HepG2 (cell line): ENCODE data around the gene GNG7. TPM values are rescaled to one million over a fixed set of nuclear protein-coding genes. Genes with fewer than 3 reads are reported as not detected.

Experiments used
- ATAC-seq: fragments of 200-7000 bp; cut with Tn5 transposase; 3 replicates; pipeline ENCODE4 v1.9.1; 2020; ENCODE audit warnings: mild to moderate bottlenecking, moderate library complexity
- BruUV-seq: library from RNA; stranded (reverse); fragments of 400-500 nt; replicated peaks from 2 replicates; lab custom pipeline; 2021; lab: Mats Ljungman, UMichigan
- CTCF ChIA-PET: fragments of 300-600 bp; formaldehyde crosslinking; extraction: SDS; loops from one replicate; lab custom pipeline; 2021; ENCODE audit warnings: low total read pairs, inconsistent platforms, low intra/inter-chr PET ratio; lab: Yijun Ruan, JAX
- POLR2A ChIA-PET: fragments of 350-600 bp; sonication (Branson Sonifier 250); formaldehyde crosslinking; loops from one replicate; lab custom pipeline; 2020; ENCODE audit warnings: antibody characterized with exemption, inconsistent platforms; lab: Yijun Ruan, JAX
- DNase-seq: peaks from one replicate; pipeline ENCODE4 v3.0.0-alpha.2; 2015; ENCODE audit warnings: low spot score
- FAIRE-seq: peaks from 3 replicates; lab custom pipeline; 2011; peaks lifted over from hg19 to GRCh38; lab: Jason Lieb, UNC
- H2AFZ ChIP-seq: one replicate; pipeline ENCODE4 v1.6.1; 2011; ENCODE audit warnings: low read length, inconsistent platforms
- H3K27ac ChIP-seq: fragments of 300-600 bp; 3 replicates; pipeline ENCODE4 v1.8.0; 2011; ENCODE audit warnings: mixed run types, mild to moderate bottlenecking, mixed read lengths, low read length, inconsistent platforms; ENCODE audit not compliant: insufficient read depth; ENCODE audit errors: extremely low read length
- H3K27me3 ChIP-seq, 2 experiments: fragments of 200-600 bp in 1 of 2; 2 replicates in 1 of 2; 3 replicates in 1 of 2; pipeline versions ENCODE4 v1.6.0 to v1.8.0; 2011; ENCODE audit warnings: low read length in 2 of 2, mild to moderate bottlenecking in 2 of 2, moderate library complexity in 2 of 2, inconsistent platforms in 1 of 2; ENCODE audit not compliant: insufficient read depth in 2 of 2, control insufficient read depth in 1 of 2
- H3K36me3 ChIP-seq, 2 experiments: fragments of 200-600 bp in 1 of 2; replicated peaks in 1 of 2; 2 replicates in 1 of 2; 3 replicates in 1 of 2; pipeline versions ENCODE4 v1.5.1 to v1.8.0; 2011; ENCODE audit warnings: low read length in 2 of 2, inconsistent platforms in 1 of 2; ENCODE audit not compliant: insufficient read depth in 2 of 2, control insufficient read depth in 1 of 2
- H3K4me1 ChIP-seq: 2 replicates; pipeline ENCODE4 v1.5.1; 2012; ENCODE audit warnings: low read length, inconsistent platforms; ENCODE audit not compliant: insufficient read depth
- H3K4me2 ChIP-seq: 2 replicates; pipeline ENCODE4 v1.6.0; 2011; ENCODE audit warnings: low read depth, low read length, inconsistent platforms
- H3K4me3 ChIP-seq, 3 experiments: fragments of 200-600 bp in 1 of 3; sonication (generic), shearing (Covaris generic) in 1 of 3; replicated peaks in 1 of 3; 2 replicates each; pipeline ENCODE4 v1.5.1; 2011 to 2016; ENCODE audit warnings: low read length in 3 of 3, inconsistent platforms in 2 of 3, low read depth in 2 of 3, mild to moderate bottlenecking in 2 of 3, control low read depth in 1 of 3, mixed read lengths in 1 of 3; ENCODE audit not compliant: insufficient read depth in 1 of 3
- H3K79me2 ChIP-seq: one replicate; pipeline ENCODE4 v1.6.1; 2011; ENCODE audit warnings: low read length, inconsistent platforms; ENCODE audit not compliant: insufficient read depth
- H3K9ac ChIP-seq: 2 replicates; pipeline ENCODE4 v1.6.0; 2011; ENCODE audit warnings: mild to moderate bottlenecking, low read depth, low read length, inconsistent platforms; ENCODE audit not compliant: insufficient read depth
- H3K9me3 ChIP-seq: 2 replicates; pipeline ENCODE4 v1.5.1; 2012; ENCODE audit warnings: mild to moderate bottlenecking, low read length
- H4K20me1 ChIP-seq: 2 replicates; pipeline ENCODE4 v1.6.0; 2011; ENCODE audit warnings: inconsistent platforms, mild to moderate bottlenecking, low read length, moderate library complexity; ENCODE audit not compliant: insufficient read depth
- HDAC1 ChIP-seq: sonication (generic); formaldehyde crosslinking; IDR thresholded peaks from 2 replicates; pipeline ENCODE4 v1.5.1; 2020; ENCODE audit warnings: mild to moderate bottlenecking, missing genetic modification reagents
- HMGA1 ChIP-seq: sonication (generic); formaldehyde crosslinking; conservative IDR thresholded peaks from 2 replicates; pipeline ENCODE4 v1.4.0; 2020; ENCODE audit warnings: missing genetic modification reagents
- JARID2 ChIP-seq: sonication (generic); formaldehyde crosslinking; IDR thresholded peaks from 2 replicates; pipeline ENCODE4 v1.8.1; 2023; ENCODE audit warnings: missing genetic modification reagents, inconsistent platforms; ENCODE audit not compliant: insufficient replicate concordance
- KLF12 ChIP-seq: sonication (generic); formaldehyde crosslinking; IDR thresholded peaks from 2 replicates; pipeline ENCODE4 v1.4.0; 2020; ENCODE audit warnings: missing genetic modification reagents, borderline replicate concordance
- NR1H2 ChIP-seq: sonication (generic); formaldehyde crosslinking; IDR thresholded peaks from 2 replicates; pipeline ENCODE4 v1.8.1; 2022; ENCODE audit warnings: low read depth, missing genetic modification reagents, borderline replicate concordance
- PCBP2 ChIP-seq: fragments of 200-400 bp; formaldehyde crosslinking; optimal IDR thresholded peaks from 2 replicates; pipeline ENCODE3; 2018; ENCODE audit warnings: low read length, low read depth; ENCODE audit not compliant: poor library complexity, severe bottlenecking
- ZNF777 ChIP-seq: sonication (generic); formaldehyde crosslinking; IDR thresholded peaks from 2 replicates; pipeline ENCODE4 v1.4.0; 2020; ENCODE audit warnings: missing genetic modification reagents
- WGBS: methylation state at CpG from one replicate; pipeline ENCODE4 v1.1.6; 2017; ENCODE audit warnings: low lambda C conversion rate; 5-methylcytosine and 5-hydroxymethylcytosine counted together
- in situ Hi-C: cut with HindIII; loops from 2 replicates; pipeline ENCODE4 v1.10.0; 2017; ENCODE audit warnings: low pct_unique_long_range_greater_than_20kb; ENCODE audit not compliant: extremely low pct_ligation_motif_present
- intact Hi-C: fragments of 100-400 bp; cut with micrococcal nuclease; formaldehyde crosslinking; loops from one replicate; pipeline ENCODE4 v1.10.0; 2022; ENCODE audit not compliant: unreplicated experiment
- polyA plus RNA-seq, 8 experiments: library from polyadenylated mRNA; depleted of rRNA in 3 of 8; stranded (reverse) in 7 of 8; unstranded in 1 of 8; fragments of >200 nt; fragmentation: Illumina TruSeq in 4 of 8; extraction: Trizol in 4 of 8; gene quantifications; 2 replicates each; pipeline versions ENCODE4 v1.2.1 to v1.2.3, GENCODE V29; 2011 to 2016; ENCODE audit warnings: low read depth in 4 of 8, missing spikeins in 1 of 8, mixed read lengths in 1 of 8; ENCODE audit not compliant: insufficient read depth in 1 of 8
- total RNA-seq, 5 experiments: library from RNA; depleted of rRNA; stranded (reverse); fragments of >200 nt; fragmentation: Illumina TruSeq; extraction: Trizol; gene quantifications; 2 replicates each; pipeline ENCODE4 v1.2.3, GENCODE V29; 2016; ENCODE audit warnings: low read depth in 1 of 5
- TF ChIP-seq, protein P1 (sequence below): sonication (generic); formaldehyde crosslinking; IDR thresholded peaks from one replicate; pipeline ENCODE4 v1.5.1; 2020; ENCODE audit warnings: mild to moderate bottlenecking, missing genetic modification reagents; ENCODE audit errors: not compliant biosample characterization
- TF ChIP-seq, protein P2 (sequence below): sonication (generic); formaldehyde crosslinking; IDR thresholded peaks from 2 replicates; pipeline ENCODE4; 2020; ENCODE audit warnings: missing genetic modification reagents, mild to moderate bottlenecking, borderline replicate concordance
- TF ChIP-seq, protein P3 (sequence below): sonication (generic); formaldehyde crosslinking; conservative IDR thresholded peaks from 2 replicates; pipeline ENCODE4 v1.8.1; 2023; ENCODE audit warnings: missing genetic modification reagents

The GNG7 gene
- total and polyA plus RNA-seq, 2 of the 13 experiments (the other 11 are each of a cell fraction or from before 2014, with no cell fraction given), result 1.4 to 3.3 TPM

DNA sequence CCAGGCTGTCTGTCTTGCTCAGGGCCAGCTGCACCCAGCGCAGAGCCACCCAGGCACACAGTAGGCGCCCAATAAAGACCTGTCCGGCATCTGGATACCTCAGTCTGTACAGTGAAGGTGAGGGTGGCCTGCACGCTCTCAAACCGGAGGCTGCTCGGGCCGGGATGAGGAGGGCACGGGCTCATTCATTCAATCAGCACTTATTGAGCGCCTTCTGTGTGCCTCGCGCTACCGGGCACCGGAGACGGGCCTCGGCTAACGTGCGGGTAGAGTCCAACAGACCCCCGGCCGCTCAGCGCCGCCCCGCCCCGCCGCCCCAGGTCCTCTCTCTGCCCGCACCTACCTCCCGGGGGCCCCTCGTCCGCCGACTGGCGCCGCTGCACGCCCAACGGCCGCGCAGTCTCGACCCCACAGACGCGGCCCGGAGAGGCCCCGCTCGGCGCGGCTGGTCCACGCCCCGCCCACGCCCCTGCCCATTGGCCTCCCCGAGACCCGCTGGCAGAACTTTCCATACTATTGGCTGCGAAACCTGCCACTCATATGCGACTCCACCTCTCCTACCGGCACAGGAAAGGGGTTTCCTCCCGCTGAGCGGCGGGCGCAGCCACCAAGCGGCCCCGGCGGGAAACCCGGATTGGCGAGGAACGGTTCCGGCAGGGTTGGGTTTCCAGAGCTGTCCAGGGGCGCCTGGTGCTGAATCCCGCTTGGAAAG is 37.3 kb upstream of the GNG7 start, which contains the start of gene SLC39A3:
SLC39A3 (minus strand) TSS at position 416 of the 712 bp plus-strand sequence. CDS start 2,760 bp downstream, outside the sequence.
- no TSS peak for BruUV-seq
- Histone ChIP-seq H3K36me3 (peaks cover 5 to 22% of the 10 kb centered on the region in 2 experiments; a peak in 3 of 5 replicates), H4K20me1 (no peaks in the 10 kb centered on the region), H3K4me1 (peaks cover 7% of the 10 kb centered on the region), H2AFZ (no peak within 1 kb of the TSS), H3K79me2 (peaks cover 4% of the 10 kb centered on the region), H3K9ac (peak within 1 kb of the TSS; percentile 79), H3K9me3 (no peaks in the 10 kb centered on the region), H3K4me3 (peak within 1 kb of the TSS; percentile 90 to 97 (median 93)), H3K4me2 (peak within 1 kb of the TSS; percentile 95), H3K27ac (peak within 1 kb of the TSS; percentile 34), H3K27me3 (no peaks in the 10 kb centered on the region; a peak in 1 of 5 replicates)
- ChIA-PET CTCF (no interaction called here), POLR2A (interaction anchor here (0.8 to 1.4 kb wide), 2 partner anchors 17 to 45 kb away, joined by 4 read pairs; partner anchors contain the start of gene THOP1)
- ATAC-seq (peak; percentile 99), FAIRE-seq (peak; percentile 56), DNase-seq (peak; percentile 93)
- intact Hi-C loops, result no loop called here
- in situ Hi-C loops, result no loop called here
- WGBS, result 2% methylated on average over 9 of the region's 64 CpGs
- TF ChIP-seq HDAC1 (peak; percentile 98), JARID2 (CRISPR knock-in tag) (peak; percentile 99), KLF12 (peak; percentile 91; the same call in 1 of the 2 replicates), ZNF777 (CRISPR knock-in tag) (peak; percentile 39; the same call in 1 of the 2 replicates), PCBP2 (no peak), NR1H2 (CRISPR knock-in tag) (peak; percentile 92; the same call in 1 of the 2 replicates), HMGA1 (no peak)
- TF ChIP-seq, protein P1, sequence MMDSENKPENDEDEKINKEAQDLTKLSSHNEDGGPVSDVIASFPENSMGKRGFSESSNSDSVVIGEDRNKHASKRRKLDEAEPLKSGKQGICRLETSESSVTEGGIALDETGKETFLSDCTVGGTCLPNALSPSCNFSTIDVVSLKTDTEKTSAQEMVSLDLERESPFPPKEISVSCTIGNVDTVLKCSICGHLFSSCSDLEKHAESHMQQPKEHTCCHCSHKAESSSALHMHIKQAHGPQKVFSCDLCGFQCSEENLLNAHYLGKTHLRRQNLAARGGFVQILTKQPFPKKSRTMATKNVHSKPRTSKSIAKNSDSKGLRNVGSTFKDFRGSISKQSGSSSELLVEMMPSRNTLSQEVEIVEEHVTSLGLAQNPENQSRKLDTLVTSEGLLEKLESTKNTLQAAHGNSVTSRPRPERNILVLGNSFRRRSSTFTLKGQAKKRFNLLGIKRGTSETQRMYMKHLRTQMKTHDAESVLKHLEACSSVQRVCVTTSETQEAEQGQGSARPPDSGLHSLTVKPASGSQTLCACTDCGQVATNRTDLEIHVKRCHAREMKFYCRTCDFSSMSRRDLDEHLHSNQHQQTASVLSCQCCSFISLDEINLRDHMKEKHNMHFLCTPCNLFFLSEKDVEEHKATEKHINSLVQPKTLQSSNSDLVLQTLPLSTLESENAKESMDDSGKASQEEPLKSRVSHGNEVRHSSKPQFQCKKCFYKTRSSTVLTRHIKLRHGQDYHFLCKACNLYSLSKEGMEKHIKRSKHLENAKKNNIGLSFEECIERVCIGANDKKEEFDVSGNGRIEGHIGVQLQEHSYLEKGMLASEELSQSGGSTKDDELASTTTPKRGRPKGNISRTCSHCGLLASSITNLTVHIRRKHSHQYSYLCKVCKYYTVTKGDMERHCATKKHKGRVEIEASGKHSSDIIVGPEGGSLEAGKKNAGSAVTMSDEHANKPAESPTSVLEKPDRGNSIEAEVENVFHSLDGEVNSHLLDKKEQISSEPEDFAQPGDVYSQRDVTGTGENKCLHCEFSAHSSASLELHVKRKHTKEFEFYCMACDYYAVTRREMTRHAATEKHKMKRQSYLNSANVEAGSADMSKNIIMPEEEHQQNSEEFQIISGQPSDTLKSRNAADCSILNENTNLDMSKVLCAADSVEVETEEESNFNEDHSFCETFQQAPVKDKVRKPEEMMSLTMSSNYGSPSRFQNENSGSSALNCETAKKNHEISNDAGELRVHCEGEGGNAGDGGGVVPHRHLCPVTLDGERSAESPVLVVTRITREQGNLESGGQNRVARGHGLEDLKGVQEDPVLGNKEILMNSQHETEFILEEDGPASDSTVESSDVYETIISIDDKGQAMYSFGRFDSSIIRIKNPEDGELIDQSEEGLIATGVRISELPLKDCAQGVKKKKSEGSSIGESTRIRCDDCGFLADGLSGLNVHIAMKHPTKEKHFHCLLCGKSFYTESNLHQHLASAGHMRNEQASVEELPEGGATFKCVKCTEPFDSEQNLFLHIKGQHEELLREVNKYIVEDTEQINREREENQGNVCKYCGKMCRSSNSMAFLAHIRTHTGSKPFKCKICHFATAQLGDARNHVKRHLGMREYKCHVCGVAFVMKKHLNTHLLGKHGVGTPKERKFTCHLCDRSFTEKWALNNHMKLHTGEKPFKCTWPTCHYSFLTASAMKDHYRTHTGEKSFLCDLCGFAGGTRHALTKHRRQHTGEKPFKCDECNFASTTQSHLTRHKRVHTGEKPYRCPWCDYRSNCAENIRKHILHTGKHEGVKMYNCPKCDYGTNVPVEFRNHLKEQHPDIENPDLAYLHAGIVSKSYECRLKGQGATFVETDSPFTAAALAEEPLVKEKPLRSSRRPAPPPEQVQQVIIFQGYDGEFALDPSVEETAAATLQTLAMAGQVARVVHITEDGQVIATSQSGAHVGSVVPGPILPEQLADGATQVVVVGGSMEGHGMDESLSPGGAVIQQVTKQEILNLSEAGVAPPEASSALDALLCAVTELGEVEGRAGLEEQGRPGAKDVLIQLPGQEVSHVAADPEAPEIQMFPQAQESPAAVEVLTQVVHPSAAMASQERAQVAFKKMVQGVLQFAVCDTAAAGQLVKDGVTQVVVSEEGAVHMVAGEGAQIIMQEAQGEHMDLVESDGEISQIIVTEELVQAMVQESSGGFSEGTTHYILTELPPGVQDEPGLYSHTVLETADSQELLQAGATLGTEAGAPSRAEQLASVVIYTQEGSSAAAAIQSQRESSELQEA (CRISPR knock-in tag), result peak; percentile 92
- TF ChIP-seq, protein P2, sequence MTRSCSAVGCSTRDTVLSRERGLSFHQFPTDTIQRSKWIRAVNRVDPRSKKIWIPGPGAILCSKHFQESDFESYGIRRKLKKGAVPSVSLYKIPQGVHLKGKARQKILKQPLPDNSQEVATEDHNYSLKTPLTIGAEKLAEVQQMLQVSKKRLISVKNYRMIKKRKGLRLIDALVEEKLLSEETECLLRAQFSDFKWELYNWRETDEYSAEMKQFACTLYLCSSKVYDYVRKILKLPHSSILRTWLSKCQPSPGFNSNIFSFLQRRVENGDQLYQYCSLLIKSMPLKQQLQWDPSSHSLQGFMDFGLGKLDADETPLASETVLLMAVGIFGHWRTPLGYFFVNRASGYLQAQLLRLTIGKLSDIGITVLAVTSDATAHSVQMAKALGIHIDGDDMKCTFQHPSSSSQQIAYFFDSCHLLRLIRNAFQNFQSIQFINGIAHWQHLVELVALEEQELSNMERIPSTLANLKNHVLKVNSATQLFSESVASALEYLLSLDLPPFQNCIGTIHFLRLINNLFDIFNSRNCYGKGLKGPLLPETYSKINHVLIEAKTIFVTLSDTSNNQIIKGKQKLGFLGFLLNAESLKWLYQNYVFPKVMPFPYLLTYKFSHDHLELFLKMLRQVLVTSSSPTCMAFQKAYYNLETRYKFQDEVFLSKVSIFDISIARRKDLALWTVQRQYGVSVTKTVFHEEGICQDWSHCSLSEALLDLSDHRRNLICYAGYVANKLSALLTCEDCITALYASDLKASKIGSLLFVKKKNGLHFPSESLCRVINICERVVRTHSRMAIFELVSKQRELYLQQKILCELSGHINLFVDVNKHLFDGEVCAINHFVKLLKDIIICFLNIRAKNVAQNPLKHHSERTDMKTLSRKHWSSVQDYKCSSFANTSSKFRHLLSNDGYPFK (CRISPR knock-in tag), result peak; percentile 92
- TF ChIP-seq, protein P3, sequence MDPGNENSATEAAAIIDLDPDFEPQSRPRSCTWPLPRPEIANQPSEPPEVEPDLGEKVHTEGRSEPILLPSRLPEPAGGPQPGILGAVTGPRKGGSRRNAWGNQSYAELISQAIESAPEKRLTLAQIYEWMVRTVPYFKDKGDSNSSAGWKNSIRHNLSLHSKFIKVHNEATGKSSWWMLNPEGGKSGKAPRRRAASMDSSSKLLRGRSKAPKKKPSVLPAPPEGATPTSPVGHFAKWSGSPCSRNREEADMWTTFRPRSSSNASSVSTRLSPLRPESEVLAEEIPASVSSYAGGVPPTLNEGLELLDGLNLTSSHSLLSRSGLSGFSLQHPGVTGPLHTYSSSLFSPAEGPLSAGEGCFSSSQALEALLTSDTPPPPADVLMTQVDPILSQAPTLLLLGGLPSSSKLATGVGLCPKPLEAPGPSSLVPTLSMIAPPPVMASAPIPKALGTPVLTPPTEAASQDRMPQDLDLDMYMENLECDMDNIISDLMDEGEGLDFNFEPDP (CRISPR knock-in tag), result peak; percentile 94; the same call in 1 of the 2 replicates
